C4-2B (cell line): ENCODE data around the gene PPBP.
"Not testable (repeated sequence)": the region's sequence is repeated elsewhere in the genome, so short reads cannot be mapped to it uniquely, and the experiment has no call there.

Experiments
- H3K27ac ChIP-seq: fragments of 450-650 bp; 2 replicates; pipeline ENCODE4 v1.5.1; 2017
- CTCF ChIP-seq: fragments of 450-650 bp; conservative IDR thresholded peaks from 2 replicates; pipeline ENCODE4 v1.5.1; 2017; ENCODE audit warnings: mild to moderate bottlenecking
- ZFX ChIP-seq: fragments of 450-650 bp; IDR thresholded peaks from 2 replicates; pipeline ENCODE4 v1.6.1; 2017

PPBP gene

GRCh38 chr4:73992050-73992449 is 4.1 kb upstream of the PPBP start:
- TF ChIP-seq ZFX (no peak), CTCF (no peak)
- H3K27ac ChIP-seq: no peak overlapping the region

DNA sequence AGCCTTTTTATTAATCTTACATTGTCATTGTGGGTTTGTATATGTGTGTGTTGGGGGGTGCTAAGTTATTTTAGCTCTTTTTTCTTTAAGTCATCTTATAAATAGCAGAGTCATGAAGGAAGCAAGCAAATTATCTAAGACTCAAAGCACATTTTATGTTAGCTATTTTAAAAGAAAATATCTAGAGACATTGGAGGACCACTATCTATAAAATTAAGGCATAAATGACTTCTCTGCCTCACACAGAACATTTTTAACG is 3.7 kb upstream of the PPBP start:
- no peak for TF ChIP-seq ZFX
- TF ChIP-seq CTCF: no peak
- no peak overlapping the region for H3K27ac ChIP-seq

- no peak for TF ChIP-seq CTCF
- no peak for TF ChIP-seq ZFX
- no peak overlapping the region for H3K27ac ChIP-seq
These were observed 3.2 kb upstream of the PPBP start for GRCh38 chr4:73990988-73991741.

GRCh38 chr4:73989928-73990327 is 1.9 kb upstream of the PPBP start:
- TF ChIP-seq CTCF: no peak
- no peak for TF ChIP-seq ZFX
- H3K27ac ChIP-seq: no peak overlapping the region

DNA sequence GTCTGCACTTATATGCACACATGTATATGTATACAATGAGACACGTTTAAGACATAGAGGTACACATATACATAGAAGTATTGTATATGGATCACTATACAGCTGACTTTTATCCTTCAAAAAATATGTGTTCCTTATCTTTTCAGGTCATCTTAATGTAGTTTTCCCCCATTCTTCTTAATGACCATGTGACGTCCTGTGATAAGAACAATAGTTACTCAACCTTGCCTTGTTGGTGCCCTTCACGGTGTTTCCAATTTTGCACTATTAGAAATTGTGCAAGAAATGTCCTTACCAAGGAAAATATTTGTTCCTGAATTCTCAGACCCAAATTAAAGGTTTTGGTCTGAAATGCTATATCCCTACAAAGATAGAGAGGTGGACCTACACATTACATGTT is 1.0 kb upstream of the PPBP start:
- no peak overlapping the region for H3K27ac ChIP-seq
- no peak for TF ChIP-seq ZFX
- TF ChIP-seq CTCF: no peak

DNA sequence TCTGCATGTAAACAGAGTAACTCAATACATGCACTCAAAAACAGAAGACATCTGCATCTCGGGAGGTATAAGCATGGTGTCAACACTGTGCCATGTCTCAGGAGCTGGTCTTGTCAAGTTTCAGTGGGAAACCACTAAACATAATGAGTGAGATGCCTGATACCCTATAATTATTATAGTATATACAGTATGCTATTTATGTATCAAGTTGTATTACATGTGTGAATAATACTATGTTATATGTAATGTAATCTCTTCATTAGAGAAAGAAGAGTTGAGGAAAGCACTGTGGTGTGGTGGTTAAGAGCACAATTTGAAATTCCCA is 2.5 kb downstream of the PPBP start:
- TF ChIP-seq CTCF: no peak
- TF ChIP-seq ZFX: no peak

GRCh38 chr4:73984736-73985527 is 3.1 kb downstream of the PPBP start:
- TF ChIP-seq CTCF: no peak
- TF ChIP-seq ZFX: no peak
- H3K27ac ChIP-seq: no peak overlapping the region

More for the DNA sequence above, 2.5 kb downstream of the PPBP start:
- H3K27ac ChIP-seq: no peak overlapping the region

- not testable (repeated sequence) for H3K27ac ChIP-seq
These were observed 6.8 kb downstream of the PPBP start for GRCh38 chr4:73981175-73981574.
